ENCODE data around the gene ZSWIM6.

DNA sequence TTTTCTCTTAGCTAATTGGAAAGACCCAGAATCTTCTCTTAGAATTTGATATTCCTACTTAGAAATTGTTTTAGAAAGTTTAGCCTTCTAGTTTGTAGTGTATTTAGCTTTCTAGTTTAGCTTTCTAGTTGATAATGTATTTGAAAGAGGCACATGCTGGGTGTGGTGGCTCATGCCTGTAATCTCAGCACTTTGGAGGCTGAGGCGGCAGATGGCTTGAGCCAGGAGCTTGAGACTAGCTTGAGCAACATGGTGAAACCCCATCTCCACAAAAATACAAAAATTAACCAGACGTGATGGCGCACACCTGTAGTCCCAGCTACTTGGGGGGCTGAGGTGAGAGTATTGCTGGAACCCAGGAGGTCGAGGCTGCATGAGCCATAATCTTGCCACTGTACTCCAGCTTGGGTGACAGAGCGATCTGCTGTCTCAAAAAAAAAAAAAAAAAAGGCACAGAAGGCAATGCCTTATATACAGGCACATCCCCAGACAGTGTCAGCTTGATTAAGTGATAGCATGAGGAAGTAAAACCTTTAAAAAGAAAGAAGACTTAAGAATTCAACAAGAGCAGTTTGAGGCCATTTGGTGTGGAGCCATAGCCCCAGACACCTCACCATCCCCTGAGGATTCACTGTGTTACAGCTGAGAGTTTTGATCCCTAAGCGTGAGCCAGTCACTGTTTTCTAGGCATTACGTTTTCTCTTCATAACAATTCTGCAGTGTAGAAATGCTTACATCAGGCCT lies 34.6 kb downstream of the ZSWIM6 start:
- TF ChIP-seq, protein P1, sequence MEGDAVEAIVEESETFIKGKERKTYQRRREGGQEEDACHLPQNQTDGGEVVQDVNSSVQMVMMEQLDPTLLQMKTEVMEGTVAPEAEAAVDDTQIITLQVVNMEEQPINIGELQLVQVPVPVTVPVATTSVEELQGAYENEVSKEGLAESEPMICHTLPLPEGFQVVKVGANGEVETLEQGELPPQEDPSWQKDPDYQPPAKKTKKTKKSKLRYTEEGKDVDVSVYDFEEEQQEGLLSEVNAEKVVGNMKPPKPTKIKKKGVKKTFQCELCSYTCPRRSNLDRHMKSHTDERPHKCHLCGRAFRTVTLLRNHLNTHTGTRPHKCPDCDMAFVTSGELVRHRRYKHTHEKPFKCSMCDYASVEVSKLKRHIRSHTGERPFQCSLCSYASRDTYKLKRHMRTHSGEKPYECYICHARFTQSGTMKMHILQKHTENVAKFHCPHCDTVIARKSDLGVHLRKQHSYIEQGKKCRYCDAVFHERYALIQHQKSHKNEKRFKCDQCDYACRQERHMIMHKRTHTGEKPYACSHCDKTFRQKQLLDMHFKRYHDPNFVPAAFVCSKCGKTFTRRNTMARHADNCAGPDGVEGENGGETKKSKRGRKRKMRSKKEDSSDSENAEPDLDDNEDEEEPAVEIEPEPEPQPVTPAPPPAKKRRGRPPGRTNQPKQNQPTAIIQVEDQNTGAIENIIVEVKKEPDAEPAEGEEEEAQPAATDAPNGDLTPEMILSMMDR (conservative IDR thresholded peaks at IDR 0.05), result no peak
- TF ChIP-seq ZFX (IDR thresholded peaks at IDR 0.05), result no peak

Measured in C4-2B (cell line).